ENCODE measurements around the gene POLR1C.
"Not testable (repeated sequence)": the region's sequence is repeated elsewhere in the genome, so short reads cannot be mapped to it uniquely, and the experiment has no call there.

Gene POLR1C, protein sequence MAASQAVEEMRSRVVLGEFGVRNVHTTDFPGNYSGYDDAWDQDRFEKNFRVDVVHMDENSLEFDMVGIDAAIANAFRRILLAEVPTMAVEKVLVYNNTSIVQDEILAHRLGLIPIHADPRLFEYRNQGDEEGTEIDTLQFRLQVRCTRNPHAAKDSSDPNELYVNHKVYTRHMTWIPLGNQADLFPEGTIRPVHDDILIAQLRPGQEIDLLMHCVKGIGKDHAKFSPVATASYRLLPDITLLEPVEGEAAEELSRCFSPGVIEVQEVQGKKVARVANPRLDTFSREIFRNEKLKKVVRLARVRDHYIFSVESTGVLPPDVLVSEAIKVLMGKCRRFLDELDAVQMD

DNA sequence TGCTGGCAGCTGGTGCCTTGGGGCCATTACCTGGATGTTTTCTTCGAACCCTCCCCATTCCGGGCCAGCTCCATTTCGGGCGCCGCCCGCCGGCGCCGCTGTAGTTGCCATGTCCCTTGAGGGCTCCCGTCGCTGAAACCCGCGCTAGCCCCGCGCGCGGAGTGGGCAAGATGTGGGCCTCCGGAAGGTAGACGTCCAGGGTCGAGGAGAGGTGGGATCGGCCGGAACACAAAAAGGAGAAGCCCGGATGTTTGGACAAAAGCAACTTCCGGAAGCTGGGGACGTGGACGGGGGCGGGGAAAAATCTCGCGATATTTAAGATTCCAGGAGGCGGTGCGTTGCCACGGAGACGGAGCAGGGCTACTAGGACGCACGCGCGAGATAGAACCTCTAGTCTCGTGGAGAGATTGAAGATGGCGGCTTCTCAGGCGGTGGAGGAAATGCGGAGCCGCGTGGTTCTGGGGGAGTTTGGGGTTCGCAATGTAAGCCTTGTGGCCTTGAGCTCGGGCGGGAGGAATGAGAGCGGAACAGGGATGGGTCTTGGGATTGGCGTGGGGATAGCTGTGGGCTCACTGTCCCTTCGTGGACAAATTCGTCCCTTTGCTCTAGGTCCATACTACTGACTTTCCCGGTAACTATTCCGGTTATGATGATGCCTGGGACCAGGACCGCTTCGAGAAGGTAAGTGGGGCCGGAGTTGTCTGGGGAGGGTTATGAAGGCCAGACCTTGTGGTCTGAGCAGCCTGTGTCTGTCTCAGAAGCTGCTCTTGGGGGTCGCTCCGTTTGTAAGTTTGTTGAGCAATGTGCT, at the start of gene POLR1C, which contains the start of gene YIPF3:
POLR1C (plus strand) TSS at position 393 of the 808 bp plus-strand sequence; CDS start at position 414, 21 bp downstream.
YIPF3 (minus strand) TSS at position 230 of the 808 bp plus-strand sequence; CDS start at position 111, 119 bp downstream.
- DNase-seq (peak; percentile 96), ATAC-seq (peak; percentile 92)

DNA sequence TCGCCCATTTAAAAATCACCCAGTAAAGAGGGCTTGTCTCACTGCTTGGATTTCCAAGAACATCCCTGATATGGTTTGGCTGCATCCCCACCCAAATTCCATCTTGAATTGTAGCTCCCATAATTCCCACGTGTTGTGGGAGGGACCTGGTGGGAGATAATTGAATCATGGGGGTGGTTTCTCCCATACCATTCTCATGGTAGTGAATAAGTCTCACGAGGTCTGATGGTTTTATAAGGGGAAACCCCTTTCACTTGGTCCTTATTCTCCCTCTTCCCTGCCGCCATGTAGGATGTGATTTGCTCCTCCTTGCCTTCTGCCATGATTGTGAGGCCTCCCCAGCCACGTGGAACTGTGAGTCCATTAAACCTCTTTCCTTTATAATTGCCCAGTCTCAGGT, 49.6 kb upstream of the POLR1C start:
- DNase-seq, ATAC-seq: not testable (repeated sequence)

DNA sequence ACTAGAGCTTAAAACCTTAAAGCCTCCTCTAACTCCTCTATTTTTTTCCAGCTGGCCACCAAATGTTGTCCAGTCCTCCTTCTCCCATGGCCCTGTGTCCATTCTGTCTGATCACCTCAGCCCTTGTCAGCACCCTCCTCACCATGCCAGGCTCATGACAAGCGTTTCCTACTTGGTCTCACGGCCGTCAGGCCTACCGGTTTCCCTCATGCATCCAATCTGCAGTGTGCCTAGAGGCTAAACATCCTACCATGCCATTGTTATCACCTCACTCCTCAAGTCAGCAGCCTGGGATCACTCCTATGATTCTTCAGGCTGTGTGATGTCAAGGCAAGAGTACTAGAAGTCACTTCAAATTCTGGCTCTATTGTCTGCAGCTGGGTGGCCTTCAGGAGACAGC, 49.1 kb upstream of the POLR1C start:
- DNase-seq = no peak
- no peak for ATAC-seq

DNA sequence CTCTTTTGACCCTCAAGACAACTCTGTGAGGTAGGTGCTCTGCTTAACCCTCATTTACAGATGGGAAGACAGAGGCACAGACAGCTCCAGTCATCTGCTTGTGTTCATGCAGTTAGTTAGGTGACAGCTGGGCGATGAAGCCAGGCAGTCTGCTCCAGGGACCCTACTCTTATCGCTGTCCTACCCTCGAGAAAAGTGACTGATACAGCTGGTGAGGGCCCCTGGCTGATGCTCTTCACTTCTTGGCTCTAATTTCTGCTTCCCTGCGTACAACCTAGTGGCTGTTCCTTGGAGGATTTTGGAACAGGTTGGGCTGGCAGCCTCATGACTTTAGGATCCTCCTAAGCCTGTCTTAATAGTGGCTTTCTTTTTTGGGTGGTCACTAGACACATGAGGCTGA, 48.6 kb upstream of the POLR1C start:
- DNase-seq = no peak
- no peak for ATAC-seq

DNA sequence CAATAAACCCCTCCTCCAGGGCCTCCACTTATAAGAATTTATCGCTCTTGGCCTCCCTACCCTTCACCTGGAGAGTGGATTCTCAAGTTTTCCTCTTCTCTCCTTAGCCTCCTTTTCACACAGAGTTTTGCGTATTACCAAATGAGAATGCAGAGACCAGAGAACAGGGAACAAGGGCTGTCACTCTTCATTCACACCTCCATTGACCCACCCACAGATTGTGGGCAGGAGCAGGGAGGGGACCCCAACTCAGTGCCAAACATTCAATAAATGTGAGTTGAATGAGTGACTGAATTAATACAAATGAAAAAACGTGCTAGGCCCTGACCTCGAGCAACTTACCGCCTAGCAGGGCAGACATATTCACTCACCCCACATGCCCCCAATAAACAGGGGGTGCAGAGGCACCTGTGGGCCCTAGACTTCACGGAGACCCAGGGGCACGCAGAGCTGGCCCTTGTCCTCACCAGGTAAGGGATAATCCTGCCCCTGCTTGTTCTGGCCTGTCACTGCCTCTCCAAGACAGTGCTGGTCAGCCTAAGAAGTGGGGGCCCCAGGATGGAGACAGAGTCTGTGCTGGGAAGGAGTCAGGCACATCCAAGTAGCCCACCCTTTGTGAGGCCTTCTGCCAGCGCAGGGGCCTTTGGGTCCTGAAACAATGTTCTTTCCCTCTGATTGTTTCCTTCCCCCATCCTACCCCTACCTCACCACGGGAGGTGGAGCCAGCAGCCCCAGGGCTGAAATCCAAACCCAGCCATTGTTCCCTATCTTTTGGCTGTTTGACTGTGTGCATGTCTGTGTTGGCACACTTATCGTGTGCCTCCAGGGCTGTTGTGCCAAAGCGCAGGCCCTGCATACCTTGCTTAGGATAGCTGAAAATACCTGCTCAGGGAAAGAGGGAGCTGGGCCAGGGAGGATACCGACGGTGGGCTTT, 47.9 kb upstream of the POLR1C start:
- DNase-seq = no peak
- ATAC-seq = no peak

DNA sequence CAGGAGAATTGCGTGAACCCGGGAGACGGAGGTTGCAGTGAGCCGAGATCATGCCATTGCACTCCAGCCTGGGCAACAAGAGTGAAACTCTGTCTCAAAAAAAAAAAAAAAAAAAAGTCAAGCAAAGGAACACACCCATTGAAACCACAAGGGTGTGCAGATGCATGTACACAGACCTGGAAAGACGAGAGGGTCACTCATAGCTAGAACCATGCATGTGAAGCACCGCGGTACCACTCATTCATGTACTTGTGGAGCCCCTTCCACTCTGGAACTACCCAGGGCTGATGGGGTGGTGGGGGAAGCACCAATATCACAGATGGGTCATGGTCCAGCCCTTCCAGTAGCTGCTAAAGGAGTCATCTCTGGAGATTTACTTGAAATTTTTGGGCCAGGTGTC, 46.9 kb upstream of the POLR1C start:
- DNase-seq = no peak
- ATAC-seq = no peak

DNA sequence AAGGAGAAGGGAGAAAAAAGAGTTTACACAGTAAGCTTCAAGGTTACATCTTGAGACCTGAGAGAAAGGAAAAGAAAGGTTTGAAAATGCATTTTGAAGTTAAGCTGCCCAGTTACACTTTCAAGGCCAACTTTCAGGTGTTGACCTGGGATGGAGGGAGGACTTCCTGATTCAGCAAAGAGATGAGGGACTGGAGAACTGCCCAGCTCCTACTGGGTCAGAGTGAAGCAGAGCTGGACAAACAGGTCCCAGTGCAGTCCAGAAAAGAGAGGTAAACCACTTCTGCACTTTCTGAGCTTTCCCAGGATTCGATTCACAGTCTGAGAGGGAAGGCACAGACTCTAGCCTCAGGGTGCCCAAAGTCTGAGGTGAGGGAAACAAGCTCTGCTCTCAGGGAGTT, 45.5 kb upstream of the POLR1C start:
- no peak for ATAC-seq
- DNase-seq = no peak

DNA sequence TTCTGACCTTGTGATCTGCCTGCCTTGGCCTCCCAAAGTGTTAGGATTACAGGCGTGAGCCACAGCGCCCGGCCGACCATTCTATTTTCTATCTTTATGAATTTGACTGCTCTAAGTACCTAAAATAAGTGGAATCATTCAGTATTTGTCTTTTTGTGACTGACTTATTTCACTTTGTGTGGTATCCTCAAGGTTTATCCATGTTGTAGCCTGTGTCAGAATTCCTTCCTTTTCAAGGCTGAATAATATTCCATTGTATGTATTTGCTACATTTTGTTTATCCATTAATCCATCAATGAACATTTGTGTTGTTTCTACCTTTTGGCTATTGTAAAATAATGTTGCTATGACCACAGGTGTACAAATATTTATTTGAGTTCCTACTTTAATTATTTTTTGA, 44.4 kb upstream of the POLR1C start:
- ATAC-seq (no peak), DNase-seq (no peak)

DNA sequence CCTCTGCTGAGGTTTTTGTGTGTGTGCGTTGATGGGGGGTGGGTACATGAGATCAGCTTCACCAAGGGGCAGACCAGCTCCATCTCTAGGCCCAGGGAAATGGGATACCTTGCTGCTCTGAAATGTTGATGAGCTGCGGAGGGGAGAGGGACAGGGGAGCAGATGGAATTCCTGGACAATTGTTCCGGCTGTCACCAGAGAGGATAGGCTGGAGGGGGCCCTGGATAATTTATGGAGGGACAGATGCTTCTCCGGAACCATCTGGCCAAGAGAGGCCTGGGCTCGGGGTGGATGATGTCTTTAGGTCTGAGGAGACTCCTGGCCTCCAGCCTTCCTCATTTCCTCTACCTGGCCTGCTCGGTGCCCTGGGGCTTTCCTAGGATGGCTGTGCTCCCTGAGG, 41.4 kb upstream of the POLR1C start:
- DNase-seq = no peak
- no peak for ATAC-seq

DNA sequence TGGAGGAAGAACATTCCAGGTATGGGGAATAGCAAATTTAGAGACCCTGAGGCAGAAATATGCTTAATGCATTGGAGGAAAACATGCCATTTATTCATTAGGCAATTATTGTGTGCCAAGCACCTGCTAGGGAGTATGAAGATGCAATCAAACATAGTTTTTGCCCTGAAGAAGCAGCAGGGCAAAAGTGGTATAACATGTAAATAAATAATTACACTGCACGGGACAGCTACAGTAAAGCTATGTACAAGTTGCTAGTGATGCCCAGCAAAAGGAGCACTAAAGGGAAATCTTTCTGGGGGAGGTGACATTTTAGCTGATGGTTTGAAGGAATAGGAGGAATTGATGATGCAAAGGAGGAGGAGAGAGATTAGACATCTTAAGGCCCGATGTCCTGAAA, 40.1 kb upstream of the POLR1C start:
- no peak for DNase-seq
- no peak for ATAC-seq

DNA sequence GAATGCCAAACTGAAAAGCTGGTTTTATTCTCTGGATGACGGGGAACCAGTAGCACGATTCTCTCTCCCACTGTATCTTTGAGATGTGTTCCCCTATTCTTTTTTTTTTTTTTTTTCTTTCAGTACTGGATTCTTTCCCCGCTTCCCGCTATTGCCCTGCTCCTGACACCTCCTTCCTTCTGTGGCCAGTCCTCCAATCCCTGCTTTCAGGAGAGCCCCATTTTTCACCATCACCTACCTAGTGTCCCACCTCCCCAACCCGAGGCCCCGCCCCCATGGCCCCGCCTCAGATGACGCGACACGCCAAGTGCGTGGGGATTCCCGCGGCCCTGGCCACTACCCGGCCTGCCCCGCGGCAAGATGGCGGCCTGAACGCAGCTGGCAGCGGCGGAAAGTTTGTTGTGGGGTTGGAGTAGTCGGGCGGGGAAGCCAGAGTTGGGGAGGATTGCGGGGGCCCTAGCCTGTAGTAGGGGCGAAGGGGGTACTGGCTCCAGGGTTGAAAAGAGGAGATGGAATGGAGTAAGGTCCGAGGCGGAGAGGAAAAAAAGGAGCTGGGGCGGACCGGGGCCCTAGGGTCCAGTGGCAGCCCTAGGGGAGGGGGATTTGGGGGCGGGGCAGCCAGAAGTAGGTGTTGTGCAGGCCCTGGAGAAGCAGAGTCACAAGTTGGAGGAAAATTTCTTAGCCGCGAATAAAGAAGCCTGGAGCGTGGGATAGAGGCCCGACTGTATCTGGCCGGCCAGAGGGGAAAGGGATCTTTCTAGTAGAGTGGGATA, 39.5 kb upstream of the POLR1C start, which contains the start of gene TJAP1:
TJAP1 (plus strand) TSS at position 336 of the 773 bp plus-strand sequence. CDS start 21,432 bp downstream, outside the sequence.
- peak; percentile 100 for DNase-seq
- peak; percentile 100 for ATAC-seq

DNA sequence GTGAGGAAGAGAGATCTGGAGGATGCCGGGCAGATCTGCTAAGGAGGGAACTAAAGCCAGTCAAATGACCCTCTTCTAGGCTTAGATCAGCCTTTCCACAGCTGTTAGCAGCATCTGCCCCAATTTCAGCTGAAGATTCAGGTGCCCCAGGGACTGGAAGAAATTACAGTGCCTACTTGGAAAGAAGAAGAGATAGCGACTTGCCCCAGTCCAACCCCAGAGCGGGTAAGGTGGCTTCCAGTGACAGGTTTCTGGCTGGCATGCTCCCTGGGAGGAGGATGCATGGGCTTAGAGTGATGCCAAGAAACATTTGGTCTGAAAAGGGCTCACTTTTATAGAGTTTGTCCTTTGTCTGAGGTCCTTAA, 38.9 kb upstream of the POLR1C start:
- DNase-seq = no peak
- no peak for ATAC-seq

DNA sequence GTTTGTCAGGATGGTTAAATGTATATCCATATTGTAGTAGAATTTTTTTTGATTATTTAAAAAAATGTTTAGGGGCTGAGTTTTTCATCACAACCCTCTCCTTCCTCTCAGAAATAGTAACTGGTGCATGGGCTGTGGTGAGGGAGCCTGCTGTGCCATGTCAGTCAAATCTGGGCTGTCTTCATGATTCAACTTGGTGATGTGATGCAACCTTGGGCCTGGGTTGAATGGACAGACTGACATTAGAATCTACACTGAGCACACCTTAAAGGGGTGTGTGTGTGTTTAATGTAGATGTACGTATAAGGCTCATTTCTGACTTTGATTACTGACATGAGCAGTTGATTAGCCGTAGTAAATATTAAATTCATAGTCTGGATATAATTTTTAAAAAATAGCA, 35.8 kb upstream of the POLR1C start:
- ATAC-seq (no peak), DNase-seq (no peak)

DNA sequence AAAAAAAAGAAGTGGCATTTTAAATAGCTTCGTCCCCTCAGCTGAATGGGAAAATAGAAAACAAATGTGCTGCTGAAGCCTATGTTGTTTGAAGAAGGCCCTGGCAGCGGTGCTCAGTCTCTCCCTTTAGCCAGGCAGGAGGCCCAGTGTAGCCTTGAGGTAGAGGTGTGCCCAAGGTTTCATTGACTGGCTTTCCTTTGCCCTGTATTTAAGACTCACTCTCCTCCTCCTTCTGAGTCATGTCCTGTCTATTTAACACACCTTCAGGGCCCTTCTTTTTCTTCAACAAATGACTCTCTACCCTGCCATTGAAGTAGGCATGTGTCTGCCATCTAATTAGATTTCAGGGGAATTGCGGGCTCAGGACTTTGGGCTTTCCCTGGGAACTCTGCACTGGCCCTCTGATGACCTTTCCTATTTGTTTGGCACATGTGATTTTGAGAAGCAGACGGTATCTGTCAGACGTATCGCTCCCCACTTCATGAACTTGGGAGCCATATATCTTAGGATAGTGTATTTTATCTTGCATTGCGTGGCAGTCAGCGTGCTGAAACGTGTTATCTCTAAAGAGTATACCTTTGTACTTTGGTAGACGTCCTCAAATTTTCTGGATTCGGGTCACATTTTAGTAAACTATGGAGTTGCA, 35.2 kb upstream of the POLR1C start:
- DNase-seq (no peak), ATAC-seq (peak; percentile 29)

DNA sequence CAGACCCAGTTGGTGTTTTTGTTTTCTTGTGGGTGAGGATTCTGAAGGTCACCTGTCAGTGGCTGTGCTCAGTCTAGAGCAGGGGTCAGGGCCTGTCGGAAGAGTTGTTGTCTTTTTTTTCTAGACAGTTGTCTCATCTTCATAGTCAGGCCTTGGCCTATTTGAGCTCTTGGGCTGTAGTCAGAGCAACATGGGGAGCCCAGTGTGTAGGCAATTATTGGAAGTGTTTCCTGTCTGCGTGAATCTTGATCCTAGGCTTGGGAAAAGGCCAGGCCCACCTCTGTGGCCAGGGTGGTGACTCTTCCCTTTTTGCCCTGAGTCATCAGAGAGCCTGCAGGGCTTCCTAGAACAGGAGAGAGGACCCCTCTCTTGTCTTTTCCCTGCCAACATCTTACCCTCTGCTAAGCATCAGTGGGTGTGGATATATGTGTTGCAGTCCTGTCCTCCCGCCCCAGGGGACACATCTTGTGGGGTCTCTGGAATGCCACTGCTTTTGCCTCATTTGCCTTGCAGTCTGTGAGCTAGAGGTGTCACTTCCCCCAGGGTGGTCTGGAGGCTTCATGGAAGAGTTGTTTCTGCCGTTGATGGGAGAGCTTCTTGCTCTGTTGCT, 28.1 kb upstream of the POLR1C start:
- no peak for ATAC-seq
- DNase-seq = no peak

DNA sequence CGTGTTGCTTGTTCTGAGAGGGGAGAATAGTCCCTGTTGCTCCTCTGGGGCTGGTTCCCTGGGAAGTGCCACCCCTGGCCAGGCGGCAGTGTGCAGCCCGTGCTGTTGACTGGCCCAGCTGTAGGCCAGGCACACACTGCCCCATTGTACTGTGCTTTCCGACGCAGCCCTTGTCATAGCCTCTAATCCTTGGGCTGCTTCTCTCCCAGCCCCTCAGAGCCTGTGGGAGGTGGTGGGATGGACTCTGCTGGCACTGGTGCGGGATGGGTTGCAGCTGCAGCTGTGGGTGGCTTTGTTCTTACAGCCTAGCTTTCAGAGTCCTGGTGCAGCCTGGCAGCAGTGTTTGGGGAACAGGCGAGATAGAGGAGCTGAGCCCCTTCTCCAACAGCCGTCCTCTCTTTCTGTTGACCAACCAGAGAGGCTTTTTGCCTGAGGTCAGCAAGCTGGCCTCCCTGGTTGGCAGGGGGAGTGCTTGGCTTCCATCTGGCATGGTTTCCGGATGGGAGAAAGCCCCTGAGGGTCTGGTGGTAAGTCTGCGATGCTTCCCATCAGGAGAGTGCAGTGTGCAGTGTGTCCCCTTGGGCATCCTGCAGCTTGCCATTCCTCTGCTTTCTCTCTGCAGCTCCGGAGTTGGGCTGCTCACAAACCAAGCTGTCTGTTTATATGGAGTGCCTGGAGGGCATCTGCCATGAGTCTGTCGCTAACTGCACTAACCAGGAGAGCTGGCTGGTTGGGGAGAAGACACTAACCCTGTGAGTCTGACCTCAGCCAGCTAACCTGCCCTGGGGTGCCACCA, 27.4 kb upstream of the POLR1C start:
- ATAC-seq (no peak), DNase-seq (no peak)

DNA sequence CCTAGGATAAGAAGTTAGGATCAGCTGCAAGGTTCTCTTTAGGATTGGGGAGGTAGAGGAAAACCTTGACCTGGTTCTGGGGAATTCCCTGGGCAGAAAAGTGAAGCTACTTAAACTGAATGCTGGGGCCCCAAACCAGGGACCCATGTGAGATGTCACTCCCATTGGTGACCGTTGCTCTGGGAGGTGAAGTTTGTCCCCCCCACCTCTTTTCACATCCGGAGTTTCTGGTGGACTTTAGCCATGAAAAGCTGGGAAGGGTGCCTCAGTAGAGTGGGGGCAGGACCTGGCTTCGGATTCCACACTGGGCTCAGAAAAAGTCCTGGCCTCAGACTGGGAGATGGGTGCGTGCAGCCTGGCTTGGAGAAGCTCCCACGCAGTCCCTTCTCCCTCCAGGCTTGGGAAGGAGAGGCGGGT, 26.4 kb upstream of the POLR1C start:
- no peak for ATAC-seq

DNA sequence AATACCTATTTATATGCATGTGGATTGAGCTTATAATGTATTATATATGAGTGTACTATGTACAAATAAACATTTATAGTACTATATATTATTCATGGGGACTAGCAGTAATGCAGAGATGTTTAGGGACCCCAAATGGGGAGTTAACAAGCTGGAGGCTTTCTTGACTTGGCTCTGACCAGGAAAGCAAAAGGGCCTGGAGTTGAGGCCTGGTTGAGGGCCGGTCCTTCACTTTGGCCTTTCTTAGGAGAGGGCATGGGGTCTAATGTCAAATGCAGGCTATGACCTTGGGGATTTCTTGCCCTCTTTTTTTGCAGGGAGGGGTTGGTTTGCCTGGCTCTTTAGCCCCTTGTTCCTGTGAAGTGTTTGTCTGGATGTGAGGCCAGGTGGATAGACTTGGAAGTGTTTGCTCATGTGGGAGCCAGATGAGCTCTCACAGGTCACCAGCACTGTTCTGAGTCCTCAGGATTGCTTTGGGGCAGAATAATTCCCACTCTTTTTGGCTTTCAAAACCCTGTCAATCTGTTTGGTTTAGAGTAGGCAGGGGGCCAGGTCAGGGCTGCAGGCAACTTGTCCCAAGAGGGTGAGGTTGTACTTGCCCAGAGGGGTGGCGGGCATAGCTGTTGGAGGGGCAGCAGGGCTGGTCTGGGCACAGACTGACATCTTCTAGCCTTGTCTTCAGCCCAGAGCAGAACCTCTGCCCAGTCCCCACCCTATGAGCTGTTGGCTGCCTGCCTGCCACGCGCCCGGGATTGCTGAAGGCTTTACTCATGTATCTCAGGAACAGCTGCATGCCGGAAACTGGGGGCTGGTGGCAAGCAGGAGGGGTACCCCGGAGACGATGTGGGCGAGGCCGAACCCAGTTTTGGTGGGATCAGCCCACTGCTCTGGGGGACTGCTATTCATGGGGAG, 24.9 kb upstream of the POLR1C start:
- ATAC-seq (no peak), DNase-seq (no peak)

More for the DNA sequence above, 26.4 kb upstream of the POLR1C start:
- DNase-seq = no peak
